22Rv1 (cell line): ENCODE data around the gene CEP104.

Source experiments
- H3K27ac ChIP-seq: fragments of 450-650 bp; 2 replicates; pipeline ENCODE4 v1.5.1; 2017
- CTCF ChIP-seq: fragments of 450-650 bp; IDR thresholded peaks from 2 replicates; pipeline ENCODE4 v1.5.1; 2017; ENCODE audit warnings: mild to moderate bottlenecking
- ZFX ChIP-seq: fragments of 450-650 bp; IDR thresholded peaks from 2 replicates; pipeline ENCODE4 v1.6.1; 2017; ENCODE audit warnings: antibody characterized with exemption, borderline replicate concordance

The CEP104 gene

GRCh38 chr1:3772715-3773571 is 84.1 kb downstream of the CEP104 start, which contains the start of gene SMIM1:
Gene SMIM1 (plus strand): TSS chr1:3772749. CDS start chr1:3775374, 2,625 bp downstream.
- no peak within 1 kb of the TSS for H3K27ac ChIP-seq
- TF ChIP-seq CTCF (no peak), ZFX (no peak)

- no peak for TF ChIP-seq ZFX
- no peak for TF ChIP-seq CTCF
These were observed 84.8 kb downstream of the CEP104 start for GRCh38 chr1:3772027-3772714.

GRCh38 chr1:3771108-3772026 is 85.6 kb downstream of the CEP104 start:
- TF ChIP-seq CTCF, result no peak
- no peak for TF ChIP-seq ZFX
- no peak overlapping the region for H3K27ac ChIP-seq

More at GRCh38 chr1:3772027-3772714, 84.8 kb downstream of the CEP104 start:
- H3K27ac ChIP-seq, result no peak overlapping the region

GRCh38 chr1:3770047-3770765 is 86.8 kb downstream of the CEP104 start:
- TF ChIP-seq ZFX, result no peak
- no peak overlapping the region for H3K27ac ChIP-seq

- no peak overlapping the region for H3K27ac ChIP-seq
These were observed 88.1 kb downstream of the CEP104 start for GRCh38 chr1:3768811-3769390.

GRCh38 chr1:3767328-3767925 is 89.6 kb downstream of the CEP104 start:
- TF ChIP-seq ZFX, result no peak
- TF ChIP-seq CTCF, result no peak
- H3K27ac ChIP-seq, result no peak overlapping the region

More at GRCh38 chr1:3768811-3769390, 88.1 kb downstream of the CEP104 start:
- TF ChIP-seq ZFX (no peak), CTCF (no peak)
